ENCODE measurements around the gene ERVFRD-1.

GRCh38 chr6:11152581-11152980 lies 41.1 kb upstream of the ERVFRD-1 start:
- TF ChIP-seq CTCF (IDR thresholded peaks at IDR 0.05) = no peak
- TF ChIP-seq POLR2AphosphoS5 (IDR thresholded peaks at IDR 0.05) = no peak
- no peak for TF ChIP-seq POLR2A (IDR thresholded peaks at IDR 0.05; ENCODE audit: low read depth)
- TF ChIP-seq EP300 (IDR thresholded peaks at IDR 0.05) = no peak

Measured in esophagus muscularis mucosa (tissue), 4 donors.